Brain microvascular endothelial cell (primary cell): ENCODE data around the gene HLTF.

Experiments used
- DNase-seq: peaks from one replicate; pipeline ENCODE4 v3.0.0-alpha.2; 2020
- H3K27ac ChIP-seq: fragments of 250-450 bp; sonication (Bioruptor Pico); 2 replicates; pipeline ENCODE4 v1.5.1; 2020; ENCODE audit warnings: mild to moderate bottlenecking, moderate library complexity
- H3K27me3 ChIP-seq: fragments of 250-450 bp; sonication (Bioruptor Pico); replicated peaks from 2 replicates; pipeline ENCODE4 v1.5.1; 2020; ENCODE audit warnings: mild to moderate bottlenecking
- H3K36me3 ChIP-seq: fragments of 250-450 bp; sonication (Bioruptor Pico); replicated peaks from 2 replicates; pipeline ENCODE4 v1.5.1; 2020; ENCODE audit warnings: mild to moderate bottlenecking
- H3K4me3 ChIP-seq: 2 replicates; pipeline ENCODE4 v1.5.1; 2011; ENCODE audit warnings: low read depth, mild to moderate bottlenecking, control low read depth, low read length, moderate library complexity
- CTCF ChIP-seq: IDR thresholded peaks from 2 replicates; pipeline ENCODE4 v1.5.1; 2011; ENCODE audit warnings: low read depth, mild to moderate bottlenecking, moderate library complexity, low read length, control low read depth, inconsistent platforms; ENCODE audit errors: missing control alignments
- in situ Hi-C: cut with HindIII; loops from 2 replicates; pipeline ENCODE4 v1.10.0; 2017; ENCODE audit warnings: low sequenced_read_pairs, low pct_ligation_motif_present

Gene HLTF

DNA sequence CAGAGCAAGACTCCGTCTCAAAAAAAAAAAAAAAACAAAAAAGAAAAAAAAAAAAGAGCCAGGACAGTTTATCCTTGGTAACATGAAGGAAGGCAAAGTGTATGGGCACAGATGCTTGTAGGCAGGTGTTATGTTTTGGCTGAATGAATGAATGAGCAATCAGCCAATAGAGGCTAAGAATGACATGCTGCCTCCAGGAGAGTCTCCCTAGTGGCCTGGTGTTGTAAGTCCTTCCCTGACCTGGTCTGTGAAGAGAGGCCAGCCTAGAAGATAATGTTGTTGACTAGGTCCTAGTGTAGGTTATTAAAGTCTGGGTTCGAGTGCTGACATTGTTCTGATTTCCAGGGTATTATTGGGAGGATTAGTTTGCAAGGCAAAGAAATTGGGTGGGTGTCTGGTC lies 70.1 kb downstream of the HLTF start:
- DNase-seq = no peak
- Histone ChIP-seq H3K4me3 (no peak overlapping the region), H3K27me3 (no peaks in the 10 kb centered on the region), H3K27ac (peak overlapping the region; percentile 80), H3K36me3 (peaks cover 2% of the 10 kb centered on the region)
- peak; percentile 9 for TF ChIP-seq CTCF
- in situ Hi-C loops = no loop called here

GRCh38 chr3:149015393-149015792 lies 70.9 kb downstream of the HLTF start:
- in situ Hi-C loops = no loop called here
- Histone ChIP-seq H3K27me3 (no peaks in the 10 kb centered on the region), H3K27ac (peak overlapping the region; percentile 25), H3K36me3 (peaks cover 6% of the 10 kb centered on the region), H3K4me3 (no peak overlapping the region)
- no peak for TF ChIP-seq CTCF
- DNase-seq = peak; percentile 53

DNA sequence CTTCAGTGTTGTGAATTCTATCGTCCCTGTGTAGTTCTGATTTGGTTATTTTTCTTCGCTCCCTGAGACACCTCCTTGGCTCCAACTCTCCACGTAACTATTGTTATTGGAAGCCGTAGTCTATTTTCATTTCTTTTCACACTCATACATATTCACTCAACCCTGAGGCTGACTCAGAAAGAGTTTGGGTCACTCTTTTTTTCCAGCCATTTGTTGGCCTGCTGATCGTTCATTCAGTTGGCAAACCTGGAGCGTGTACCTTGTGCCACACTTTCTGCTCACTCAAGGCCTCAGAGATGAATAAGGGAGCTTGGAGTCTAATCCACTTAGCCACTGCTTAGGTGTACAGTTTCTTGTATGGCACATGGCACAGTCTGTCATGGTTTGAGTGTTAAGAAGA lies 72.6 kb downstream of the HLTF start:
- Histone ChIP-seq H3K27ac (peak overlapping the region; percentile 33), H3K36me3 (peaks cover 13% of the 10 kb centered on the region), H3K27me3 (no peaks in the 10 kb centered on the region), H3K4me3 (no peak overlapping the region)
- TF ChIP-seq CTCF = no peak
- in situ Hi-C loops = no loop called here
- peak; percentile 65 for DNase-seq

- Histone ChIP-seq H3K36me3 (peaks cover 19% of the 10 kb centered on the region), H3K27ac (no peak overlapping the region), H3K4me3 (no peak overlapping the region), H3K27me3 (no peaks in the 10 kb centered on the region)
- TF ChIP-seq CTCF = no peak
- DNase-seq = no peak
- in situ Hi-C loops = no loop called here
Measured at GRCh38 chr3:149011676-149012075, 74.7 kb downstream of the HLTF start.

DNA sequence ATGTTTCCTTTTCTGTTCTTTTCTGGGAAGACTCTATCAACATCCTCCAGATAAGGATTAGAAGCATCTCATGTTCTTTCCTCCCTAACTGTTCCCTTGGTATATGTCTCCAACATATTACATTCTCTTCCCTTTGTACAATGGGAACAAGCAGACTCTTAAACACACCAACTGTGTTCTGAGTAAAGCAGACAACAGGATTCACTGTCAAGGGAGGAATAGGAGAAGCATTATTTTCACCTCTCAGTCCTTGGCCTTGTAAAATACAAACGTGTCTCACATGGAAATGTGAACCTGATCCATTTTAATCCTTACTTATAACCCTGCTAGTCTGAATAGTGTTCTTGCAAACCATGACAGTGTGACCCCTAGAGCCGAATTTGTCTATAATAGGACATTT lies 75.4 kb downstream of the HLTF start:
- Histone ChIP-seq H3K36me3 (peaks cover 19% of the 10 kb centered on the region), H3K27me3 (no peaks in the 10 kb centered on the region), H3K27ac (no peak overlapping the region), H3K4me3 (no peak overlapping the region)
- no peak for TF ChIP-seq CTCF
- in situ Hi-C loops = no loop called here
- DNase-seq = no peak

- Histone ChIP-seq H3K36me3 (peaks cover 19% of the 10 kb centered on the region), H3K4me3 (no peak overlapping the region), H3K27me3 (no peaks in the 10 kb centered on the region), H3K27ac (no peak overlapping the region)
- TF ChIP-seq CTCF = no peak
- no peak for DNase-seq
- in situ Hi-C loops = no loop called here
Measured at GRCh38 chr3:149010504-149010951, 75.8 kb downstream of the HLTF start.
